ENCODE measurements around the gene TMEM26. TPM values are rescaled to one million over a fixed set of nuclear protein-coding genes. Genes with fewer than 3 reads are reported as not detected.

TMEM26 gene
- total RNA-seq, 1 experiment from 2014 or later = not detected

DNA sequence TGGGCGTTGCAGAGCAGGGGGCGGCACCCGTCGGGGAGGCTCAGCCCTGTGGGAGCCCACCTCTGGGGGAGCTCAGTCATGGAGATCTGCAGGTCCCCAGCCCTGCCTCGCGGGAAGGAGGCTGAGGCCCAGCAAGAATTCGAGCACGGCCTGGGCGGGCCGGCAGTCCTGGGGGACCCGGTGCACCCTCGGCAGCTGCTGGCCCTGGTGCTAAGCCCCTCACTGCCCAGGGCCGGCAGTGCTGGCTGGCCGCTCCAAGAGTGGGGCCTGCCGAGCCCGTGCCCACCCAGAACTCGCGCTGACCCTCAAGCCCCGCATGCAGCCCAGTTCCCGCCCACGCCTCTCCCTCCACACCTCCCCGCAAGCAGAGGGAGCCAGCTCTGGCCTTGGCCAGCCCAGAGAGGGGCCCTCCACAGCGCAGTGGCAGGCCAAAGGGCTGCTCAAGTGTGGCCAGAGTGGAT lies 76.2 kb downstream of the TMEM26 start:
- ChIA-PET CTCF (no interaction called here), POLR2A (ENCODE audit: unreplicated experiment) (no interaction called here)
- Histone ChIP-seq H3K4me1 (ENCODE audit: insufficient read depth, low read length) (no peaks in the 10 kb centered on the region), H2AFZ (ENCODE audit: low read length) (no peak overlapping the region), H3K9me2 (replicated peaks; ENCODE audit: low read length) (no peaks in the 10 kb centered on the region), H3K4me2 (ENCODE audit: low read length) (no peak overlapping the region), H3F3A (ENCODE audit: low read length, unreplicated experiment) (no peaks in the 10 kb centered on the region), H3K9me3 (ENCODE audit: low read length) (peaks cover 8% of the 10 kb centered on the region; the same call in 1 of the 2 replicates), H3K9ac (ENCODE audit: low read length) (no peak overlapping the region), H3K36me3 (ENCODE audit: low read depth, low read length) (no peaks in the 10 kb centered on the region; the same call in 1 of the 2 replicates), H3K4me3 (ENCODE audit: low read length) (no peak overlapping the region), H4K20me1 (ENCODE audit: low read length) (no peaks in the 10 kb centered on the region), H3K27me3 (ENCODE audit: low read length) (no peaks in the 10 kb centered on the region), H3K27ac (ENCODE audit: low read length) (no peak overlapping the region), H3K79me2 (ENCODE audit: low read length) (no peaks in the 10 kb centered on the region)
- ATAC-seq (no peak), DNase-seq (no peak)
- intact Hi-C loops (cut with micrococcal nuclease) = no loop called here
- TF ChIP-seq, protein P1, sequence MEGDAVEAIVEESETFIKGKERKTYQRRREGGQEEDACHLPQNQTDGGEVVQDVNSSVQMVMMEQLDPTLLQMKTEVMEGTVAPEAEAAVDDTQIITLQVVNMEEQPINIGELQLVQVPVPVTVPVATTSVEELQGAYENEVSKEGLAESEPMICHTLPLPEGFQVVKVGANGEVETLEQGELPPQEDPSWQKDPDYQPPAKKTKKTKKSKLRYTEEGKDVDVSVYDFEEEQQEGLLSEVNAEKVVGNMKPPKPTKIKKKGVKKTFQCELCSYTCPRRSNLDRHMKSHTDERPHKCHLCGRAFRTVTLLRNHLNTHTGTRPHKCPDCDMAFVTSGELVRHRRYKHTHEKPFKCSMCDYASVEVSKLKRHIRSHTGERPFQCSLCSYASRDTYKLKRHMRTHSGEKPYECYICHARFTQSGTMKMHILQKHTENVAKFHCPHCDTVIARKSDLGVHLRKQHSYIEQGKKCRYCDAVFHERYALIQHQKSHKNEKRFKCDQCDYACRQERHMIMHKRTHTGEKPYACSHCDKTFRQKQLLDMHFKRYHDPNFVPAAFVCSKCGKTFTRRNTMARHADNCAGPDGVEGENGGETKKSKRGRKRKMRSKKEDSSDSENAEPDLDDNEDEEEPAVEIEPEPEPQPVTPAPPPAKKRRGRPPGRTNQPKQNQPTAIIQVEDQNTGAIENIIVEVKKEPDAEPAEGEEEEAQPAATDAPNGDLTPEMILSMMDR (conservative IDR thresholded peaks at IDR 0.05; ENCODE audit: low read depth, low read length) = no peak
- TF ChIP-seq EZH2phosphoT487 (IDR thresholded peaks at IDR 0.05; ENCODE audit: borderline replicate concordance, low read length) = no peak
- no TSS peak for BruUV-seq (replicated peaks)

DNA sequence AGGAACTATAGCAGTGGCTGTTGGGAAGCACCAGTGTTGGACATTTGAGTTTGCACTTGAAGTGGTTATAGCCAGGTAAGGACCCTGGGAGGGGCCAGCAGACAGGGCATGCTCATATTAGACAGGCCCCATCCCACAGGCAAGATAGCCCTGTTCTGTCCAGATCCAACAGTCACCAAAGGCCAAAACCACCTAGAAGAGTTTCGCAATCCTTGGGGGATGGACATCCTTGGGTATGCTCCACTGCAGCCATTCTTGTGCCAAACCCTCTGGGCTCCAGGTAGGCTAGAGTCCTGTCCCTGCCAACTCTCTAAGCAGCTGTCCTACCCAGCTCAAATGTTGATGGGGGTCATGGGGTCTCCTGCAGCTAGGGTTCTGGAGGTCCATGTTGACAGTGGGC lies 76.8 kb downstream of the TMEM26 start:
- intact Hi-C loops (cut with micrococcal nuclease) = no loop called here
- H3K9ac ChIP-seq (ENCODE audit: low read length) = no peak overlapping the region
- TF ChIP-seq EZH2 (IDR thresholded peaks at IDR 0.05; ENCODE audit: low read length, unreplicated experiment) (no peak), EZH2phosphoT487 (IDR thresholded peaks at IDR 0.05; ENCODE audit: borderline replicate concordance, low read length) (no peak)
- TF ChIP-seq, protein P1 (conservative IDR thresholded peaks at IDR 0.05; ENCODE audit: low read depth, low read length) = no peak
- CTCF ChIA-PET = no interaction called here
- no peaks in the 10 kb centered on the region for H3K79me2 ChIP-seq (ENCODE audit: low read length)
- H3K27me3 ChIP-seq (ENCODE audit: low read length) = no peaks in the 10 kb centered on the region
- H3K4me1 ChIP-seq (ENCODE audit: insufficient read depth, low read length) = no peaks in the 10 kb centered on the region
- H3K4me2 ChIP-seq (ENCODE audit: low read length) = no peak overlapping the region
- H3K4me3 ChIP-seq (ENCODE audit: low read length) = no peak overlapping the region
- BruUV-seq (replicated peaks) = no TSS peak
- DNase-seq = no peak
- no peaks in the 10 kb centered on the region for H3K9me2 ChIP-seq (replicated peaks; ENCODE audit: low read length)
- H3F3A ChIP-seq (ENCODE audit: low read length, unreplicated experiment) = no peaks in the 10 kb centered on the region
- peaks cover 8% of the 10 kb centered on the region; the same call in 1 of the 2 replicates for H3K9me3 ChIP-seq (ENCODE audit: low read length)
- no peak overlapping the region for H3K27ac ChIP-seq (ENCODE audit: low read length)
- H4K20me1 ChIP-seq (ENCODE audit: low read length) = no peaks in the 10 kb centered on the region
- ATAC-seq = no peak
- no peak overlapping the region for H2AFZ ChIP-seq (ENCODE audit: low read length)
- H3K36me3 ChIP-seq (ENCODE audit: low read depth, low read length) = no peaks in the 10 kb centered on the region; the same call in 1 of the 2 replicates
- POLR2A ChIA-PET (ENCODE audit: unreplicated experiment) = no interaction called here

DNA sequence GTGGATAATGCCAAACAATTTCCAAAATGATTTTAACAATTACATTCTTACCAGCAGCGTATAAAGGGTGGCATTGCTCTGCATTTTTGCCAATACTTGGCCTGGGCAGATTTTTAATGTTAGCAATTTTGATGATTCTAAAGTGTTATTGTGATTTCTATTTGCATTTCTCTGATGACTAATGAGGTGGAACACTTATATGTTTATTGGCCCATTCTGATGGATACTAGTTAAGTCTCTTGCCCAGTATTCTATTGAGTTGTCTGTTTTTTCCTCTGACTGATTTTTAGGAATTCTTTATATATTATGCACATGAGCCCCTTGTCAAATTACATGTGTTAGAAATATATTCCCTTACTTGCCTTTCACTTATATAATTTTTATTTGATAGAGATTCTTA lies 86.8 kb downstream of the TMEM26 start:
- POLR2A ChIA-PET (ENCODE audit: unreplicated experiment) = no interaction called here
- Histone ChIP-seq H3K9me3 (ENCODE audit: low read length) (no peaks in the 10 kb centered on the region), H2AFZ (ENCODE audit: low read length) (no peak overlapping the region), H3K4me1 (ENCODE audit: insufficient read depth, low read length) (peaks cover 13% of the 10 kb centered on the region), H3F3A (ENCODE audit: low read length, unreplicated experiment) (no peaks in the 10 kb centered on the region), H4K20me1 (ENCODE audit: low read length) (no peaks in the 10 kb centered on the region), H3K79me2 (ENCODE audit: low read length) (no peaks in the 10 kb centered on the region), H3K9ac (ENCODE audit: low read length) (no peak overlapping the region), H3K27ac (ENCODE audit: low read length) (no peak overlapping the region), H3K27me3 (ENCODE audit: low read length) (no peaks in the 10 kb centered on the region), H3K4me3 (ENCODE audit: low read length) (no peak overlapping the region), H3K9me2 (replicated peaks; ENCODE audit: low read length) (no peaks in the 10 kb centered on the region), H3K4me2 (ENCODE audit: low read length) (no peak overlapping the region), H3K36me3 (ENCODE audit: low read depth, low read length) (no peaks in the 10 kb centered on the region)
- CTCF ChIA-PET = no interaction called here
- BruUV-seq (replicated peaks) = no TSS peak
- peak; percentile 59 for ATAC-seq
- intact Hi-C loops (cut with micrococcal nuclease) = no loop called here
- TF ChIP-seq EZH2 (IDR thresholded peaks at IDR 0.05; ENCODE audit: low read length, unreplicated experiment) (no peak), EZH2phosphoT487 (IDR thresholded peaks at IDR 0.05; ENCODE audit: borderline replicate concordance, low read length) (no peak)
- TF ChIP-seq, protein P1 (conservative IDR thresholded peaks at IDR 0.05; ENCODE audit: low read depth, low read length) = no peak
- peak; percentile 40 for DNase-seq
